Kidney (tissue), 14 donors: ENCODE measurements around the gene RBMS1. TPM values are rescaled to one million over a fixed set of nuclear protein-coding genes. Genes with fewer than 3 reads are reported as not detected.

ENCODE experiments used
- DNase-seq, 5 donors: peaks; one replicate each; pipeline ENCODE4 v3.0.0-alpha.2; 2013 to 2020
- FAIRE-seq: peaks from 2 replicates; lab custom pipeline; 2012; peaks lifted over from hg19 to GRCh38; lab: Jason Lieb, UNC
- H3K27ac ChIP-seq, 2 donors: one replicate each; pipeline ENCODE4 v1.7.0; 2013; ENCODE audit warnings: low read depth in 2 of 2, low read length in 2 of 2, inconsistent platforms in 1 of 2
- H3K27me3 ChIP-seq: one replicate; pipeline ENCODE4 v1.7.1; 2013; ENCODE audit warnings: low read length, inconsistent platforms; ENCODE audit not compliant: control insufficient read depth, insufficient read depth
- H3K36me3 ChIP-seq, 3 donors: one replicate each; pipeline versions ENCODE4 v1.7.0 to v1.7.1; 2013; ENCODE audit warnings: low read length in 3 of 3, control low read depth in 1 of 3, inconsistent platforms in 1 of 3; ENCODE audit not compliant: insufficient read depth in 3 of 3, control insufficient read depth in 2 of 3
- H3K4me1 ChIP-seq, 3 donors: one replicate each; pipeline versions ENCODE4 v1.7.0 to v1.7.1; 2013; ENCODE audit warnings: low read length in 3 of 3, inconsistent platforms in 1 of 3, low read depth in 1 of 3; ENCODE audit not compliant: control insufficient read depth in 2 of 3, insufficient read depth in 2 of 3
- H3K4me3 ChIP-seq, 3 donors: one replicate each; pipeline versions ENCODE4 v1.7.0 to v1.8.1; 2013; ENCODE audit warnings: low read length in 3 of 3, control low read depth in 1 of 3, inconsistent platforms in 1 of 3
- H3K9ac ChIP-seq, 3 donors: one replicate each; pipeline versions ENCODE4 v1.7.0 to v1.7.1; 2013; ENCODE audit warnings: low read length in 3 of 3, control low read depth in 1 of 3, inconsistent platforms in 1 of 3
- H3K9me3 ChIP-seq, 3 donors: one replicate each; pipeline versions ENCODE4 v1.7.0 to v1.7.1; 2013; ENCODE audit warnings: low read length in 3 of 3, control low read depth in 1 of 3, inconsistent platforms in 1 of 3; ENCODE audit not compliant: control insufficient read depth in 2 of 3, insufficient read depth in 1 of 3
- CTCF ChIP-seq: IDR thresholded peaks from 3 replicates; pipeline ENCODE4 v1.5.1; 2012; ENCODE audit warnings: mild to moderate bottlenecking, moderate library complexity, borderline replicate concordance; ENCODE audit not compliant: insufficient read depth; ENCODE audit errors: extremely low read depth
- intact Hi-C: fragments of 100-400 bp; cut with DNase I; formaldehyde crosslinking; loops from one replicate; pipeline ENCODE4 v1.11.1; 2022
- polyA plus RNA-seq: library from polyadenylated mRNA; stranded (reverse); fragments of 350-450 nt; fragmentation: Illumina TruSeq; extraction: RNeasy Lipid Tissue Mini Kit (QIAGEN cat#74804); gene quantifications from one replicate; pipeline ENCODE4 v1.2.3, GENCODE V29; 2014; ENCODE audit warnings: low read depth, low replicate concordance; ENCODE audit not compliant: insufficient read depth
- total RNA-seq: library from RNA; stranded (reverse); fragmentation: NEBNext Ultra II Directional; extraction: Animal tissue kit (Norgen Biotek cat#: 25700); gene quantifications from one replicate; pipeline ENCODE4 v1.2.1, GENCODE V29; 2021
- donor health status: control.
- donor health status: control.
- donor health status: control.
- donor health status: control.
- donor health status: control.
- donor health status: DM: yes; HTN: yes; CAD: no.
- donor health status: Normal renal cell carcinoma (clear cell type).

The RBMS1 gene
- total and polyA plus RNA-seq, 2 donors from 2014 or later = 25.6 to 94.8 TPM

- Histone ChIP-seq H3K9me3 (no peaks in the 10 kb centered on the region), H3K27me3 (no peaks in the 10 kb centered on the region), H3K36me3 (no peaks in the 10 kb centered on the region), H3K9ac (no peak overlapping the region), H3K27ac (no peak overlapping the region), H3K4me1 (peaks cover 0 to 3% (median 3%) of the 10 kb centered on the region in 3 donors), H3K4me3 (no peak overlapping the region)
- DNase-seq (no peak), FAIRE-seq (no peak)
- no peak for TF ChIP-seq CTCF
- intact Hi-C loops = no loop called here
These were observed 133.4 kb downstream of the RBMS1 start for GRCh38 chr2:160360089-160360757.

- TF ChIP-seq CTCF = no peak
- Histone ChIP-seq H3K9me3 (no peaks in the 10 kb centered on the region), H3K4me3 (no peak overlapping the region), H3K27ac (no peak overlapping the region), H3K36me3 (no peaks in the 10 kb centered on the region), H3K27me3 (no peaks in the 10 kb centered on the region), H3K4me1 (peaks cover 0 to 3% (median 0%) of the 10 kb centered on the region in 3 donors), H3K9ac (no peak overlapping the region)
- FAIRE-seq (no peak), DNase-seq (no peak)
- intact Hi-C loops = no loop called here
These were observed 135.6 kb downstream of the RBMS1 start for GRCh38 chr2:160358046-160358445.

GRCh38 chr2:160356485-160356884 lies 137.1 kb downstream of the RBMS1 start:
- no peak for FAIRE-seq
- DNase-seq = no peak
- intact Hi-C loops = no loop called here
- Histone ChIP-seq H3K9ac (no peak overlapping the region), H3K9me3 (no peaks in the 10 kb centered on the region), H3K4me1 (peaks cover 0 to 3% (median 0%) of the 10 kb centered on the region in 3 donors), H3K36me3 (no peaks in the 10 kb centered on the region), H3K27me3 (no peaks in the 10 kb centered on the region), H3K27ac (no peak overlapping the region), H3K4me3 (no peak overlapping the region)
- TF ChIP-seq CTCF = no peak
